ENCODE data around the gene MDH2. TPM values are rescaled to one million over a fixed set of nuclear protein-coding genes. Genes with fewer than 3 reads are reported as not detected.

Gene MDH2
- total and polyA plus RNA-seq, 4 donors, result 33.6 to 275 (median 163) TPM

DNA sequence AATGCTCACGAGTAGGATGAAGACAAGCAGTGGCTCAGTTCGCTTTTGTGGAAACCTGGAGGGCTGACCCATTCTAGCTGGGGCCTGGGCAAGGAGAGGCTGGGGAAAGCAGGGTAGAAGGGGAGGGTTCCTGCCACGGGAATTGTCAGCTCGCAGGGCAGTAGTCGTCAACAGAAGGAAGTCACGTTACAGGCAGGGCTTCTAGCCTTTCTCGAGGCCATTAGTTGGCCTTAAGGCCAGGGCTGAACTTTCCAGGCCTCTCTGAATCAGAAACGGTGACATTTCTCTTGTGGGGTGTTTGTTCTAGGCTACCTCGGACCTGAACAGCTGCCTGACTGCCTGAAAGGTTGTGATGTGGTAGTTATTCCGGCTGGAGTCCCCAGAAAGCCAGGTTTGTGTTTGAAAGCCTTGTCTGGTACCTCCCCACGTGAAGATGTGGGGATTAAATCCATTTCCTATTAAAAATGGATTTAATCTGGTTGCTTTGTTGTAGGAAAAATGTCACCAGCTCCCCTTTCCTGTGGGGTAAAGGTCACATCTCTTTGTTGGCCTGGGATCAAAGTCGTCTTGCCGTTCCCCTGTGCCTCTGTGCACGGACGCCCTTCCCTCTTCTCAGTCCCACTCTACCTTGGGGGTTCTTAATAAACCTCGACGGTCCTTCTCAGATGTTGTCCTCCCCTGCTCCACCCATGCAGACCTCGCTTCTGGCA is 9.4 kb downstream of the MDH2 start:
- Histone ChIP-seq H3K27ac (ENCODE audit: low read depth in 1 of 2, low read length in 2 of 2) (peak overlapping the region; percentile 89 to 92), H3K27me3 (ENCODE audit: control insufficient read depth in 4 of 4, insufficient read depth in 4 of 4, low read length in 3 of 4) (no peaks in the 10 kb centered on the region), H3K4me1 (ENCODE audit: control insufficient read depth in 4 of 4, insufficient read depth in 4 of 4, low read length in 3 of 4) (peaks cover 13 to 53% (median 34%) of the 10 kb centered on the region in 4 donors), H3K9me3 (ENCODE audit: control insufficient read depth in 4 of 4, low read length in 3 of 4) (no peaks in the 10 kb centered on the region), H3K36me3 (ENCODE audit: control insufficient read depth in 4 of 4, insufficient read depth in 3 of 4, low read depth in 1 of 4, low read length in 3 of 4) (peaks cover 6 to 50% (median 22%) of the 10 kb centered on the region in 4 donors), H3K4me3 (ENCODE audit: low read depth in 1 of 3, low read length in 3 of 3) (no peak overlapping the region), H3K9ac (ENCODE audit: low read depth in 1 of 2, low read length in 2 of 2) (peak overlapping the region in 1 of 2 donors; percentile 7)
- WGBS, result 51% methylated on average over 18 of the region's 18 CpGs
- no peak for DNase-seq (ENCODE audit: low spot score)
- TF ChIP-seq YY1 (IDR thresholded peaks at IDR 0.05) (no peak), NR2F2 (IDR thresholded peaks at IDR 0.05) (no peak), EGR1 (IDR thresholded peaks at IDR 0.05; ENCODE audit: low read depth in 2 of 2) (no peak), FOXA2 (IDR thresholded peaks at IDR 0.05) (no peak), RAD21 (IDR thresholded peaks at IDR 0.05) (no peak), RXRA (IDR thresholded peaks at IDR 0.05) (no peak), TAF1 (conservative IDR thresholded peaks at IDR 0.05) (no peak), FOXA1 (IDR thresholded peaks at IDR 0.05) (no peak), SP1 (IDR thresholded peaks at IDR 0.05) (no peak), GABPA (IDR thresholded peaks at IDR 0.05 in 1 of 2, conservative IDR thresholded peaks at IDR 0.05 in 1 of 2) (no peak), JUND (IDR thresholded peaks at IDR 0.05) (no peak)
- TF ChIP-seq, protein P1, sequence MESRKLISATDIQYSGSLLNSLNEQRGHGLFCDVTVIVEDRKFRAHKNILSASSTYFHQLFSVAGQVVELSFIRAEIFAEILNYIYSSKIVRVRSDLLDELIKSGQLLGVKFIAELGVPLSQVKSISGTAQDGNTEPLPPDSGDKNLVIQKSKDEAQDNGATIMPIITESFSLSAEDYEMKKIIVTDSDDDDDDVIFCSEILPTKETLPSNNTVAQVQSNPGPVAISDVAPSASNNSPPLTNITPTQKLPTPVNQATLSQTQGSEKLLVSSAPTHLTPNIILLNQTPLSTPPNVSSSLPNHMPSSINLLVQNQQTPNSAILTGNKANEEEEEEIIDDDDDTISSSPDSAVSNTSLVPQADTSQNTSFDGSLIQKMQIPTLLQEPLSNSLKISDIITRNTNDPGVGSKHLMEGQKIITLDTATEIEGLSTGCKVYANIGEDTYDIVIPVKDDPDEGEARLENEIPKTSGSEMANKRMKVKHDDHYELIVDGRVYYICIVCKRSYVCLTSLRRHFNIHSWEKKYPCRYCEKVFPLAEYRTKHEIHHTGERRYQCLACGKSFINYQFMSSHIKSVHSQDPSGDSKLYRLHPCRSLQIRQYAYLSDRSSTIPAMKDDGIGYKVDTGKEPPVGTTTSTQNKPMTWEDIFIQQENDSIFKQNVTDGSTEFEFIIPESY (IDR thresholded peaks at IDR 0.05), result no peak
- TF ChIP-seq, protein P2, sequence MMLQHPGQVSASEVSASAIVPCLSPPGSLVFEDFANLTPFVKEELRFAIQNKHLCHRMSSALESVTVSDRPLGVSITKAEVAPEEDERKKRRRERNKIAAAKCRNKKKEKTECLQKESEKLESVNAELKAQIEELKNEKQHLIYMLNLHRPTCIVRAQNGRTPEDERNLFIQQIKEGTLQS (IDR thresholded peaks at IDR 0.05), result no peak
- TF ChIP-seq, protein P3, sequence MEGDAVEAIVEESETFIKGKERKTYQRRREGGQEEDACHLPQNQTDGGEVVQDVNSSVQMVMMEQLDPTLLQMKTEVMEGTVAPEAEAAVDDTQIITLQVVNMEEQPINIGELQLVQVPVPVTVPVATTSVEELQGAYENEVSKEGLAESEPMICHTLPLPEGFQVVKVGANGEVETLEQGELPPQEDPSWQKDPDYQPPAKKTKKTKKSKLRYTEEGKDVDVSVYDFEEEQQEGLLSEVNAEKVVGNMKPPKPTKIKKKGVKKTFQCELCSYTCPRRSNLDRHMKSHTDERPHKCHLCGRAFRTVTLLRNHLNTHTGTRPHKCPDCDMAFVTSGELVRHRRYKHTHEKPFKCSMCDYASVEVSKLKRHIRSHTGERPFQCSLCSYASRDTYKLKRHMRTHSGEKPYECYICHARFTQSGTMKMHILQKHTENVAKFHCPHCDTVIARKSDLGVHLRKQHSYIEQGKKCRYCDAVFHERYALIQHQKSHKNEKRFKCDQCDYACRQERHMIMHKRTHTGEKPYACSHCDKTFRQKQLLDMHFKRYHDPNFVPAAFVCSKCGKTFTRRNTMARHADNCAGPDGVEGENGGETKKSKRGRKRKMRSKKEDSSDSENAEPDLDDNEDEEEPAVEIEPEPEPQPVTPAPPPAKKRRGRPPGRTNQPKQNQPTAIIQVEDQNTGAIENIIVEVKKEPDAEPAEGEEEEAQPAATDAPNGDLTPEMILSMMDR (IDR thresholded peaks at IDR 0.05; ENCODE audit: low read depth, low read length, missing input control), result no peak
- TF ChIP-seq, protein P4, sequence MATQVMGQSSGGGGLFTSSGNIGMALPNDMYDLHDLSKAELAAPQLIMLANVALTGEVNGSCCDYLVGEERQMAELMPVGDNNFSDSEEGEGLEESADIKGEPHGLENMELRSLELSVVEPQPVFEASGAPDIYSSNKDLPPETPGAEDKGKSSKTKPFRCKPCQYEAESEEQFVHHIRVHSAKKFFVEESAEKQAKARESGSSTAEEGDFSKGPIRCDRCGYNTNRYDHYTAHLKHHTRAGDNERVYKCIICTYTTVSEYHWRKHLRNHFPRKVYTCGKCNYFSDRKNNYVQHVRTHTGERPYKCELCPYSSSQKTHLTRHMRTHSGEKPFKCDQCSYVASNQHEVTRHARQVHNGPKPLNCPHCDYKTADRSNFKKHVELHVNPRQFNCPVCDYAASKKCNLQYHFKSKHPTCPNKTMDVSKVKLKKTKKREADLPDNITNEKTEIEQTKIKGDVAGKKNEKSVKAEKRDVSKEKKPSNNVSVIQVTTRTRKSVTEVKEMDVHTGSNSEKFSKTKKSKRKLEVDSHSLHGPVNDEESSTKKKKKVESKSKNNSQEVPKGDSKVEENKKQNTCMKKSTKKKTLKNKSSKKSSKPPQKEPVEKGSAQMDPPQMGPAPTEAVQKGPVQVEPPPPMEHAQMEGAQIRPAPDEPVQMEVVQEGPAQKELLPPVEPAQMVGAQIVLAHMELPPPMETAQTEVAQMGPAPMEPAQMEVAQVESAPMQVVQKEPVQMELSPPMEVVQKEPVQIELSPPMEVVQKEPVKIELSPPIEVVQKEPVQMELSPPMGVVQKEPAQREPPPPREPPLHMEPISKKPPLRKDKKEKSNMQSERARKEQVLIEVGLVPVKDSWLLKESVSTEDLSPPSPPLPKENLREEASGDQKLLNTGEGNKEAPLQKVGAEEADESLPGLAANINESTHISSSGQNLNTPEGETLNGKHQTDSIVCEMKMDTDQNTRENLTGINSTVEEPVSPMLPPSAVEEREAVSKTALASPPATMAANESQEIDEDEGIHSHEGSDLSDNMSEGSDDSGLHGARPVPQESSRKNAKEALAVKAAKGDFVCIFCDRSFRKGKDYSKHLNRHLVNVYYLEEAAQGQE (IDR thresholded peaks at IDR 0.05), result no peak
- TF ChIP-seq, protein P5, sequence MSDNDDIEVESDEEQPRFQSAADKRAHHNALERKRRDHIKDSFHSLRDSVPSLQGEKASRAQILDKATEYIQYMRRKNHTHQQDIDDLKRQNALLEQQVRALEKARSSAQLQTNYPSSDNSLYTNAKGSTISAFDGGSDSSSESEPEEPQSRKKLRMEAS (IDR thresholded peaks at IDR 0.05), result no peak

Data from liver (tissue), 9 donors.